ENCODE measurements around the gene MMP11. TPM values are rescaled to one million over a fixed set of nuclear protein-coding genes. Genes with fewer than 3 reads are reported as not detected.

MMP11 gene
- total and polyA plus RNA-seq, 8 donors: 0.50 to 54.2 (median 2.2) TPM; not detected in 2

- TF ChIP-seq POLR2A (IDR thresholded peaks at IDR 0.05) (no peak), POLR2AphosphoS5 (IDR thresholded peaks at IDR 0.05) (no peak), EP300 (IDR thresholded peaks at IDR 0.05) (no peak)
- TF ChIP-seq, protein P1, sequence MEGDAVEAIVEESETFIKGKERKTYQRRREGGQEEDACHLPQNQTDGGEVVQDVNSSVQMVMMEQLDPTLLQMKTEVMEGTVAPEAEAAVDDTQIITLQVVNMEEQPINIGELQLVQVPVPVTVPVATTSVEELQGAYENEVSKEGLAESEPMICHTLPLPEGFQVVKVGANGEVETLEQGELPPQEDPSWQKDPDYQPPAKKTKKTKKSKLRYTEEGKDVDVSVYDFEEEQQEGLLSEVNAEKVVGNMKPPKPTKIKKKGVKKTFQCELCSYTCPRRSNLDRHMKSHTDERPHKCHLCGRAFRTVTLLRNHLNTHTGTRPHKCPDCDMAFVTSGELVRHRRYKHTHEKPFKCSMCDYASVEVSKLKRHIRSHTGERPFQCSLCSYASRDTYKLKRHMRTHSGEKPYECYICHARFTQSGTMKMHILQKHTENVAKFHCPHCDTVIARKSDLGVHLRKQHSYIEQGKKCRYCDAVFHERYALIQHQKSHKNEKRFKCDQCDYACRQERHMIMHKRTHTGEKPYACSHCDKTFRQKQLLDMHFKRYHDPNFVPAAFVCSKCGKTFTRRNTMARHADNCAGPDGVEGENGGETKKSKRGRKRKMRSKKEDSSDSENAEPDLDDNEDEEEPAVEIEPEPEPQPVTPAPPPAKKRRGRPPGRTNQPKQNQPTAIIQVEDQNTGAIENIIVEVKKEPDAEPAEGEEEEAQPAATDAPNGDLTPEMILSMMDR (IDR thresholded peaks at IDR 0.05): no peak
- peaks cover 47 to 100% (median 96%) of the 10 kb centered on the region in 4 donors for H3K36me3 ChIP-seq
- no peaks in the 10 kb centered on the region for H3K4me1 ChIP-seq
- intact Hi-C loops (cut with DNase I; ENCODE audit: low total_unique reads): no loop called here
- no peaks in the 10 kb centered on the region for H3K27me3 ChIP-seq
- no peak overlapping the region for H3K27ac ChIP-seq
- 80 to 100% (median 93%) methylated on average over 1 of the region's 1 CpG for WGBS, 5 donors
- no peak overlapping the region for H3K4me3 ChIP-seq
- no peak for DNase-seq
- no peaks in the 10 kb centered on the region for H3K9me3 ChIP-seq
Measured at GRCh38 chr22:23806837-23807236, 34.2 kb downstream of the MMP11 start.

GRCh38 chr22:23812378-23812777 lies 39.7 kb downstream of the MMP11 start:
- no peaks in the 10 kb centered on the region for H3K9me3 ChIP-seq
- peaks cover 19 to 91% (median 81%) of the 10 kb centered on the region in 4 donors for H3K36me3 ChIP-seq
- H3K4me3 ChIP-seq: no peak overlapping the region
- DNase-seq: no peak
- no peaks in the 10 kb centered on the region for H3K27me3 ChIP-seq
- H3K4me1 ChIP-seq: no peaks in the 10 kb centered on the region
- WGBS, 5 donors: 95 to 97% (median 96%) methylated on average over 4 of the region's 4 CpGs
- TF ChIP-seq EP300 (IDR thresholded peaks at IDR 0.05) (no peak), POLR2A (IDR thresholded peaks at IDR 0.05) (no peak), POLR2AphosphoS5 (IDR thresholded peaks at IDR 0.05) (no peak)
- TF ChIP-seq, protein P1 (IDR thresholded peaks at IDR 0.05): no peak
- intact Hi-C loops (cut with DNase I; ENCODE audit: low total_unique reads): no loop called here
- no peak overlapping the region for H3K27ac ChIP-seq

DNA sequence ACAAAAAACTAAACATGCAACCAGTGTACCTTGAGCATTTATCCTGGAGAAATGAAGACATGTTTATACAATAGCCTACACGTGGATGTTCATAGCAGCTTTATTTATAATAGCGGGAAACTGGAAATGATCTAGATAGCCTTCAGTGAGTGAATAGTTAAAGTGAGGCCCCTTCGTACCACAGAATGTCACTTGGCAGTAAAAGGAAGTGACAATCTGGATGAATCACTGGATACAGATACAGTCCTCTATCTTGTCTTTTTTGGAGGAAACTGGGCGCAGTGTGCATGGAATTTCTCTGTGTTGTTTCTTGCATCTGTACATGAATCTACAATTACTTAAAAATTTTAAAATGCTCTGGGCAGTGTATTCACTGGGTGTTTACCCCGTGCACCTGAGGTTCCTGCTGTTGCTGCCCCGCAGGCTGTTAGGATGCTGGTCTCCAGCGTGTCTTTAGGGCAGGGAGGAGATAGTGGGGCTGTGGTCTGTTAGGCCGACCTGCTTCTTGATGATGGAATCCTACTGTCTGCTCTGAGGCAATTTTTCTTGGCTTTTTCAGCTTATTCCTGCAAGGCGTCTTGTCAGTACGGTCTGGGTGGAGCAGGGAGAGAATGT lies 43.0 kb downstream of the MMP11 start:
- WGBS, 5 donors: 61 to 88% (median 77%) methylated on average over 8 to 10 of the region's 10 CpGs

GRCh38 chr22:23816156-23816976 lies 43.7 kb downstream of the MMP11 start:
- TF ChIP-seq, protein P1 (IDR thresholded peaks at IDR 0.05): no peak
- TF ChIP-seq EP300 (IDR thresholded peaks at IDR 0.05): no peak
- no peak for TF ChIP-seq POLR2AphosphoS5 (IDR thresholded peaks at IDR 0.05)
- no peak for TF ChIP-seq POLR2A (IDR thresholded peaks at IDR 0.05)
- WGBS, 5 donors: 85 to 92% (median 90%) methylated on average over 18 of the region's 18 CpGs
- Histone ChIP-seq H3K4me3 (no peak overlapping the region), H3K27ac (no peak overlapping the region), H3K27me3 (no peaks in the 10 kb centered on the region), H3K36me3 (peaks cover 38 to 91% (median 86%) of the 10 kb centered on the region in 4 donors), H3K4me1 (no peaks in the 10 kb centered on the region), H3K9me3 (no peaks in the 10 kb centered on the region)
- intact Hi-C loops (cut with DNase I; ENCODE audit: low total_unique reads): no loop called here
- DNase-seq: peak in 1 of 2 donors; percentile 1

More for the DNA sequence above, 43.0 kb downstream of the MMP11 start:
- DNase-seq: no peak
- H3K27me3 ChIP-seq: no peaks in the 10 kb centered on the region
- TF ChIP-seq POLR2AphosphoS5 (IDR thresholded peaks at IDR 0.05): no peak
- TF ChIP-seq POLR2A (IDR thresholded peaks at IDR 0.05): no peak
- TF ChIP-seq, protein P1 (IDR thresholded peaks at IDR 0.05): no peak
- TF ChIP-seq EP300 (IDR thresholded peaks at IDR 0.05): no peak
- H3K9me3 ChIP-seq: no peaks in the 10 kb centered on the region
- H3K36me3 ChIP-seq: peaks cover 31 to 91% (median 86%) of the 10 kb centered on the region in 4 donors
- no peak overlapping the region for H3K4me3 ChIP-seq
- H3K27ac ChIP-seq: no peak overlapping the region
- intact Hi-C loops (cut with DNase I; ENCODE audit: low total_unique reads): no loop called here
- no peaks in the 10 kb centered on the region for H3K4me1 ChIP-seq
